ENCODE data around the gene SENP3. TPM values are rescaled to one million over a fixed set of nuclear protein-coding genes. Genes with fewer than 3 reads are reported as not detected.

The SENP3 gene
- total and polyA plus RNA-seq, 2 of the 13 experiments (the other 11 are each of a cell fraction or from before 2014, with no cell fraction given) = 55.8 to 75.4 TPM

DNA sequence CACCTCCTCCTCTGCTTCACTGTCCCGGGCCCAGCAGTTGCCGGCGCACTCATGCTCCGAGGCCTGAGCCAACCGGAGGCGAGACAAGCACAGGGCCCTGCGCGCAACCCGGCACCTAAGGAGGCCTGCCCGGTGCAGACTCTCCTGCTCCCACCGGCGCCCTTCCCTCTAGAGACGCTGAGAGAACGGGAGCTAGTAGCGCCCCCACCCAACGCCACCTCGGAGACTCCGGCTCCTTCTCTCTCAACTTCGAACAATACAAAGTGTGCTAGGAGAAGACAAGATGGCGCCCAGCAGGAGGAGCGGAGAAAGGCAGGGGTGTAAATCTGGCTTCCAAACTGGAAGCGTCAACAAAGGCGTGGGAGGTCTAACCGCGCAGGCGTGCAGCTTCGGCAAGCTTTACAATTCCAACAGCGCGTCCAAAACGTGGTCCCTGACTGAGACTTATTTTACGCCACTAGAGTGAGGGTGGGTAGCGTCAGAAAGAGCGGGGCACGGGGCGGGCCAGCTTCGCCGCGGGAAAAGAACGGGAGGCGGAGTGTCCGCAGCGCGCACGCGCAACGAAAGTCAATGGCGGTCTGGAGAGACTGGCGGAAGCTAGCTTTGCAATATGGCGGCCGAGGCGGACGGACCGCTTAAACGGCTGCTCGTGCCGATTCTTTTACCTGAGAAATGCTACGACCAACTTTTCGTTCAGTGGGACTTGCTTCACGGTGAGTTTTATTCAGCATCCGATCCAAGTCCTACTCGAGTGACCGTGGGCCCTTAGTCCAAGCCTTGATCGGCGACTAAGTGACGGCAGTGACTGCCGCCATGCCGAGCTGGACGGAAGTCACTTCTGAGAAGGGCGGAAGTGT is 21.8 kb downstream of the SENP3 start, which contains the start of gene MPDU1 (continued):
- TF ChIP-seq, protein P1, sequence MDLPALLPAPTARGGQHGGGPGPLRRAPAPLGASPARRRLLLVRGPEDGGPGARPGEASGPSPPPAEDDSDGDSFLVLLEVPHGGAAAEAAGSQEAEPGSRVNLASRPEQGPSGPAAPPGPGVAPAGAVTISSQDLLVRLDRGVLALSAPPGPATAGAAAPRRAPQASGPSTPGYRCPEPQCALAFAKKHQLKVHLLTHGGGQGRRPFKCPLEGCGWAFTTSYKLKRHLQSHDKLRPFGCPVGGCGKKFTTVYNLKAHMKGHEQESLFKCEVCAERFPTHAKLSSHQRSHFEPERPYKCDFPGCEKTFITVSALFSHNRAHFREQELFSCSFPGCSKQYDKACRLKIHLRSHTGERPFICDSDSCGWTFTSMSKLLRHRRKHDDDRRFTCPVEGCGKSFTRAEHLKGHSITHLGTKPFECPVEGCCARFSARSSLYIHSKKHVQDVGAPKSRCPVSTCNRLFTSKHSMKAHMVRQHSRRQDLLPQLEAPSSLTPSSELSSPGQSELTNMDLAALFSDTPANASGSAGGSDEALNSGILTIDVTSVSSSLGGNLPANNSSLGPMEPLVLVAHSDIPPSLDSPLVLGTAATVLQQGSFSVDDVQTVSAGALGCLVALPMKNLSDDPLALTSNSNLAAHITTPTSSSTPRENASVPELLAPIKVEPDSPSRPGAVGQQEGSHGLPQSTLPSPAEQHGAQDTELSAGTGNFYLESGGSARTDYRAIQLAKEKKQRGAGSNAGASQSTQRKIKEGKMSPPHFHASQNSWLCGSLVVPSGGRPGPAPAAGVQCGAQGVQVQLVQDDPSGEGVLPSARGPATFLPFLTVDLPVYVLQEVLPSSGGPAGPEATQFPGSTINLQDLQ (CRISPR knock-in tag; IDR thresholded peaks at IDR 0.05) = no peak
- TF ChIP-seq SOX13 (IDR thresholded peaks at IDR 0.05) (no peak), SOX13 (CRISPR knock-in tag; conservative IDR thresholded peaks at IDR 0.05 in 1 of 2, IDR thresholded peaks at IDR 0.05 in 1 of 2) (0 out of 4 replicates have a peak, but pooled peaks of 1 of the 2 experiments have one; percentile 37), MLXIP (CRISPR knock-in tag; IDR thresholded peaks at IDR 0.05; ENCODE audit: borderline replicate concordance) (peak; percentile 75; the same call in 1 of the 2 replicates), DMTF1 (CRISPR knock-in tag; IDR thresholded peaks at IDR 0.05) (no peak), THYN1 (CRISPR knock-in tag; IDR thresholded peaks at IDR 0.05; ENCODE audit: borderline replicate concordance, low read depth) (no peak), POLR2AphosphoS5 (IDR thresholded peaks at IDR 0.05; ENCODE audit: low read depth, low read length) (peak; percentile 59; the same call in 1 of the 2 replicates), GATAD1 (CRISPR knock-in tag; IDR thresholded peaks at IDR 0.05) (peak; percentile 95), ZNF652 (CRISPR knock-in tag; IDR thresholded peaks at IDR 0.05; ENCODE audit: borderline replicate concordance, low read depth) (no peak), ZNF350 (CRISPR knock-in tag; IDR thresholded peaks at IDR 0.05; ENCODE audit: borderline replicate concordance, low read depth) (peak; percentile 52; the same call in 1 of the 2 replicates), CBX2 (IDR thresholded peaks at IDR 0.05; ENCODE audit: low read depth, low read length) (no peak), CBX2 (CRISPR knock-in tag; IDR thresholded peaks at IDR 0.05; ENCODE audit: low read depth) (no peak), ZNF883 (CRISPR knock-in tag; IDR thresholded peaks at IDR 0.05; ENCODE audit: not compliant biosample characterization) (peak; percentile 68), HES4 (CRISPR knock-in tag; IDR thresholded peaks at IDR 0.05; ENCODE audit: borderline replicate concordance) (peak; percentile 76)
- TF ChIP-seq, protein P2, sequence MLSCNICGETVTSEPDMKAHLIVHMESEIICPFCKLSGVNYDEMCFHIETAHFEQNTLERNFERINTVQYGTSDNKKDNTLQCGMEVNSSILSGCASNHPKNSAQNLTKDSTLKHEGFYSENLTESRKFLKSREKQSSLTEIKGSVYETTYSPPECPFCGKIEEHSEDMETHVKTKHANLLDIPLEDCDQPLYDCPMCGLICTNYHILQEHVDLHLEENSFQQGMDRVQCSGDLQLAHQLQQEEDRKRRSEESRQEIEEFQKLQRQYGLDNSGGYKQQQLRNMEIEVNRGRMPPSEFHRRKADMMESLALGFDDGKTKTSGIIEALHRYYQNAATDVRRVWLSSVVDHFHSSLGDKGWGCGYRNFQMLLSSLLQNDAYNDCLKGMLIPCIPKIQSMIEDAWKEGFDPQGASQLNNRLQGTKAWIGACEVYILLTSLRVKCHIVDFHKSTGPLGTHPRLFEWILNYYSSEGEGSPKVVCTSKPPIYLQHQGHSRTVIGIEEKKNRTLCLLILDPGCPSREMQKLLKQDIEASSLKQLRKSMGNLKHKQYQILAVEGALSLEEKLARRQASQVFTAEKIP (CRISPR knock-in tag; IDR thresholded peaks at IDR 0.05; ENCODE audit: borderline replicate concordance) = no peak
